ENCODE measurements around the gene ECEL1.

GRCh38 chr2:232498452-232498851 lies 10.8 kb upstream of the ECEL1 start:
- no peak for TF ChIP-seq POLR2AphosphoS5 (IDR thresholded peaks at IDR 0.05)
- no peak for TF ChIP-seq POLR2A (IDR thresholded peaks at IDR 0.05)
- TF ChIP-seq CTCF (IDR thresholded peaks at IDR 0.05) = no peak

Measured in stomach (tissue), 4 donors.